ENCODE results near the gene RNU11.
A peak's percentile ranks its signal among the peaks of the same experiment; 100 is the strongest.
"Not testable (repeated sequence)": the region's sequence is repeated elsewhere in the genome, so short reads cannot be mapped to it uniquely, and the experiment has no call there.

The RNU11 gene

GRCh38 chr1:28663871-28664470, 15.6 kb downstream of the RNU11 start:
- no peak for DNase-seq (ENCODE audit: low read depth in 2 of 2)

- no peak for DNase-seq (ENCODE audit: low read depth in 2 of 2)
Measured at GRCh38 chr1:28666806-28667205, 18.4 kb downstream of the RNU11 start.

- DNase-seq (ENCODE audit: low read depth in 2 of 2) = peak; percentile 64 to 80
Measured at GRCh38 chr1:28668191-28668955, 20.0 kb downstream of the RNU11 start, which contains the start of gene GMEB1. Gene GMEB1 (plus strand): TSS chr1:28668784. CDS start chr1:28683613, 14,829 bp downstream.

- DNase-seq (ENCODE audit: low read depth in 2 of 2) = peak; percentile 12 to 31
Measured at GRCh38 chr1:28668956-28669723, 20.7 kb downstream of the RNU11 start.

DNA sequence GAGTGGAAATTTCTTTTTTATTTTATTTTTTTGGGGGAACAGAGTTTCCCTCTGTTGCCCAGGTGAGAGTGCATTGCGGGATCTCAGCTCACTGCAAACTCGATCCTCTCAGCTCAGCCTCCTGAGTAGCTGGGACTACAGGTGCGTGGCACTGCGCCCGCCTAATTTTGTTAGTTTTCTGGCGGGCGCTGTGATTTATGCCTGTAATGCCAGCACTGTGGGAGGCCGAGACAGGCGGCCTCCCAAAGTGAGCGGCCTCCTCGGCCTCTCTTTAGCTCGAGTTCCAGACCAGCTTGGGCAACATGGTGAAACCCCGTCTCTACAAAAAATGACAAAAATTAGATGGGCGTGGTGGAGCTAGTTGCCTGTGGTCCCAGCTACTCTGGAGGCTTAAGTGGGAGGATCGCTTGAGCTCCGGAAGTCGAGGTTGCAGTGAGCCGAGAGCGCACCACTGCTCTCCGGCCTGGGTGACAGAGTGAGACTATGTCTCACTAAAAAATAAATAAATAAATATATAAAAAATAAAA, 22.9 kb downstream of the RNU11 start:
- DNase-seq (ENCODE audit: low read depth in 2 of 2) = no peak

- not testable (repeated sequence) for DNase-seq (ENCODE audit: low read depth in 2 of 2)
Measured at GRCh38 chr1:28672971-28673370, 24.6 kb downstream of the RNU11 start.

DNA sequence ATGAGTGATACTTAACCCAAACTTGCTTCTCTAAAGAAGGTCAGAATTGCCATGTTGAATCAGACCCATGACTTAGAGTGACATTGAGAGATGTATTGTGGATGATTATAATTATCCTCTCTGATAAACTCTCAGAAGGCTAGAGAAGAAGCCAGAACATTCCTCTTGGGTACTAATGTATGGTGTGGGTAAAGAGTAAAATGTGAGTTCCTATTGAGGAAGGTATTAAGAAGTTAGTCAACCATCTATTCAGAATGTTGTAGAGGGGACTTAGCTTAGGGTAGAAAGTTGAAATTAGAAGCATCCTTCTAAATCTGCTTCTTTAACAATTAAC, 27.5 kb downstream of the RNU11 start:
- no peak for DNase-seq (ENCODE audit: low read depth in 2 of 2)

- DNase-seq (ENCODE audit: low read depth in 2 of 2) = no peak
Measured at GRCh38 chr1:28680151-28680550, 31.8 kb downstream of the RNU11 start.

- no peak for DNase-seq (ENCODE audit: low read depth in 2 of 2)
Measured at GRCh38 chr1:28682840-28683239, 34.4 kb downstream of the RNU11 start.

DNA sequence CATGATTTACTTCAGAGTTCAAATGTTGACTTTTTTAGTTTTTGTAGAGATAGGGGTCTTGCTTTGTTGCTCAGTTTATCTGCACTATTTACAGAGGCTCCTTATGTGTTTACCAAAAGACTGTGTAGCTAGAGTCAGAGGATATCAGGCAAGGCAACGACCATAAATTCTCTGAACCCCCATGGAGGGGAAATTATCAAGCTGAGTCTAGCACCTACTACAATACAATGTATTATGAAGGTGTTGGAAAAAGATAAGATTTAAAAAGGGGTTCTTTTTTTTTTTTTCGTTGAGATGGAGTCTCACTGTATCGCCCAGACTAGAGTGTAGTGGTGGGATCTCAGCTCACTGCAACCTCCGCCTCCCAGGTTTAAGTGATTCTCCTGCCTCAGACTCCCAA, 36.5 kb downstream of the RNU11 start:
- DNase-seq (ENCODE audit: low read depth in 2 of 2) = no peak

DNA sequence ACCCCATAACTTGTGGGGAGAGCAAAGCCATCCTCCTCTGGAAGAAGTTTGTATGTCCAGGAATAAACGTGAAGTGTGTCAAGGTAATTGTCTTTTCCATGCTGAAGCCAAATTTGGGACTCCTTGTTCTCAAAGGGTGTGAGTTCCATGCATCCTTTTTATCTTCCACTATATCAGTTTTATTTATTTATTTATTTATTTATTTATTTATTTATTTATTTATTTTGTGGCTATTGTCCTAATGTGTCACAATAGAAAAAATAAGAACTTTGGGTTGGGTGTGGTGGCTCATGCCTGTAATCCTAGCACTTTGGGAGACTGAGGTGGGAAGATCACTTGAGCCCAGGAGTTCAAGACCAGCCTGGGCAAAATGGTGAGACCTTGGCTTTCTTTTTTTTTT, 43.2 kb downstream of the RNU11 start:
- DNase-seq (ENCODE audit: low read depth in 2 of 2) = not testable (repeated sequence)
